SHP77 (cell line): ENCODE results near the gene UPK3A.

Experiments
- DNase-seq, 2 experiments: peaks; one replicate each; lab custom pipeline; 2025; lab: John Stamatoyannopoulos, UW

The UPK3A gene

DNA sequence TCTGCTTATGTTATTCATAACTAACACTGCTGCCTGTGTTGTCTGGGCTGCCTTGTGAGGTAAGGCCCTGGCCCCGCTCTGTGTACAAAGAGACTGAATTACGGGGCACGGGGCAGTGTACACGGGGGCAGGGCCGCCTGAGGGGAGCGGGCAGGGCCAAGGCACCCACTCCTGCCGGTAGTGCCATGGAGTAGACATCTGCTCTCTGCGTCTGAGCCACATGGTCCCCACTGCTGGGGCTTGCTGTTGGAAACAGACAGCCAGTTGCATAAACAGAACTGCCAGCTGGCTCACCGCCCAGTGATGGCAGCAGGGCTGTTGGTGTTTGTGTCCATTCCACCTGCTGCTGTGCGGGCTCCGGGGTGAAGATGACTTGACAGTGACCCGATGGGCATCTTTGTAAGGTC, 44.8 kb downstream of the UPK3A start:
- peak; percentile 97 to 98 for DNase-seq

DNA sequence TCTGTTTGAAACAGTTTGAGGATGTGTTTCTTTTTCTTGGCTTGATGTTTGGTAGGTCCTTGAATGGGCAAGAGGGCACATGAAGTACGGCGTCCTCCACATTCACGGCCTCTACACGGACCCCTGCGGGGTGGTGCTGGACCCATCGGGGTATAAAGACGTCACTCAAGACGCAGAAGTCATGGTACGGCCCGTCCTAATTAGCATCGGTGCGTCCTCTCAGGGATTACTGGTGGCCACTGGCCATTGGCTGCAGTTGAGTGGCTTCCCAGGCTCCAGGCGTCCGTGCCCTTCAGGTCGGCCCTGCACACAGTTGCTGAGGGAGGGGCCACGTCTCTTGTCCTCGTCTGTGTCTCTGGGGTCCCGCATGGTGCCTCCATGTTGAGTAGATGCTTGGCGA, 45.8 kb downstream of the UPK3A start:
- no peak for DNase-seq

DNA sequence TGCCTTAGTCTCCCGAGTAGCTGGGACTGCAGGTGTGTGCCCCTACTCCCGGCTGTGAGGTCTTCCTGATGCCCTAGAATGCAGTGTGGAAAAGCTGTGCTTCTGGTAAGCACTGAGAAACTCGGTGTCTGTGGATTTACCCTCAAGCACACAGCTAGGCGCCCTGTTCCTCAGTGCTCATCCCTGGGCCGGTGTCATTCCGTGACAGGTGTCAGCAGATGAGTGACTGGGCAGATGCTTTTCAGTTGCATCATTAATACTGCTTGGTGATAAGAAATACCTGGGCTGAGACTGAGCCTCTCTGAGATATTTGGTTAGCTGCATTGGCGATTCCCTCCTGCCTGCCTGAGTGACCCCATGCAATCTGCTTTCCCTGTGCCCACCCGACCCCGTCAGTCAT, 46.7 kb downstream of the UPK3A start:
- DNase-seq, result no peak

DNA sequence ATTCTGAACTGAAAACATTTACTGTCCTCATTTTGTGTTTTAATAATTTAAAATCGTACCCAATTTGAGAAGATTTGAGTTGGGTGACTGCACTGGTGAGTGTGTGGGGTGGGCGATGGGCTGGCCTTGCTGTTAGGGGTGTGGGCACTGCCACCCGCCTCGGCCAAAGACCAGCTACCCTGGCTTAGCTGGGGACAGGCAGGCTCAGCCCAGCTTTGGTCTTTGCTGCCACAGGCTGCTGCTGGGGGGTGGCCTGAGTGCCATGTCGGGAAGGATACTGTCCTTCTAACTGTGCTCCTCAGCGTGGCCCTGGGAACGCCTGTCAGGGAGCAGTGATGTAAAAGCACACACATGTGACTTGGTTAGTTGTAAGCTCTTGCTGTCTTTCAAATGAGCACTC, 47.3 kb downstream of the UPK3A start:
- DNase-seq, result no peak

DNA sequence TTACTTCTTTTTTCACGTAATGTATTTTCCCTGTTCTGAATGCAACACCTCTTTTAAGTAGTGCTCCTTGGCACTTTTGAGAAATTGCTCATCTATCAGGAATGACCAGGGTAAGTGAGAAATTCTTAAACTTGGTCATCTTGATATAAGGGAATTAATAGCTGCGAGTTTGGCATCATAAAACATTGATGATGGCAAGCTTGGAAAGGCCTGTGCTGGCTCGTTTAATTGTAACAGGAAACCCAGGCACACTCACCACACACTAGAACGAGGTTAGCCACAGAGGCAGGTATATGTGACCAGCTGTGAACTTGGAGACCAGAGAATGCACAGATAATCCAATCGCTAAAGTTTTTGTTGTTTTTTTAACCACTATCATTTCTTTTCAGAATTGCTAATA, 49.3 kb downstream of the UPK3A start:
- no peak for DNase-seq

DNA sequence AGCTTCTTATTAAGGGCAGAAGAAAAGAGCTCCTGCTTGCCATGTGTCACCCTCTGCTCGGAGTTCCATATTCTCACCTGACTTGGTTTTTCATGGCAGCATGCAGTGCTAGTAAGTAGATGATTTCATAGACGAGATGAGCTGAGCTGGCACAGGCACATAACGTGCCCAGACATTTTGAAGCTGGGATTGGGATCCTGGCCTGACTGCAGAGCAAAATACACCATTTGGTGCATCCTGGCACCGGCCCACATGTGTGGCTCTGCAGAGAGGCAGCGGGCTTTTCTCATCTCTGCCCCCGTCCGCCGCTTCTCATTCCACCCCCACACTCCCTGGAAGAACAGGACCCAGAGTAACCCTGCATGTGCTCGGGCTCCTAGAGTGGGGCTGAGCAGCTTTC, 49.8 kb downstream of the UPK3A start:
- no peak for DNase-seq

DNA sequence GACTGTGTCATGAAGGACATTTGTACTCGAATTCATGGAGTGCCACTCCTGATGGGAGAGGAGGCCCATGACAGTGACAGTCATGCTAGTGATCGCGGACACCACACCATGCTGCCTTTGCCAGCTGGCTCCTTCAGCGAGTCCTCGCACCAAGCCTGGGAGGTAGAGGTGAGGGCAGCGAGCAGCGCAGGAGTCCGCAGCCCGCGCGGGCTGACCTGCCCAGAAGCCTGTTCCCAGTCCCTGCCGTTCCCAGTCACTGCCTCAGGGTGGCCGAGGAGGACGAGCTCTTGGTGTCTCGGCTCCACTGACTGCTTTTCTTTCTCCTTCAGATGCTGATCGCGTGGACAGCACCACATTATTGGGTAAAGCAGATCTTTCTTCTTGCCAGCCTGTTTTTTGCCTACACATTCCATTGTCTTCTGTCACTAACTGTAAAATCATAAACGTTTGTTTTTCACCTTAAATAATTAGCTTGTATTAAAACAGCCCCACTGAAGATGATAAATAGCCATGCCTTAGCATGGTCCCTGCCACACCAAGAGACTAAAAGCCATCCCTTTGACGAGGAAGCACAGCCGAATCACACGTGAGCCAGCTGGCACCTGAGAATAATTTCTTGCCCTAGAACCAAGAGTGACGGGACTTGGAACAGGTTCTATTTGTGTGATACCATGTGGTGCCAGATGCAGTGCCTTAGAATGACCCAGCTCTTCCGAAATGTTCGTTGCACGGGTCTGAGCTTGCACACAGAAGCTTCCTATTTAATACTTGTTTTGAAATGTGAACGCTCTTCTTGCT, 50.5 kb downstream of the UPK3A start:
- peak; percentile 44 to 74 for DNase-seq

DNA sequence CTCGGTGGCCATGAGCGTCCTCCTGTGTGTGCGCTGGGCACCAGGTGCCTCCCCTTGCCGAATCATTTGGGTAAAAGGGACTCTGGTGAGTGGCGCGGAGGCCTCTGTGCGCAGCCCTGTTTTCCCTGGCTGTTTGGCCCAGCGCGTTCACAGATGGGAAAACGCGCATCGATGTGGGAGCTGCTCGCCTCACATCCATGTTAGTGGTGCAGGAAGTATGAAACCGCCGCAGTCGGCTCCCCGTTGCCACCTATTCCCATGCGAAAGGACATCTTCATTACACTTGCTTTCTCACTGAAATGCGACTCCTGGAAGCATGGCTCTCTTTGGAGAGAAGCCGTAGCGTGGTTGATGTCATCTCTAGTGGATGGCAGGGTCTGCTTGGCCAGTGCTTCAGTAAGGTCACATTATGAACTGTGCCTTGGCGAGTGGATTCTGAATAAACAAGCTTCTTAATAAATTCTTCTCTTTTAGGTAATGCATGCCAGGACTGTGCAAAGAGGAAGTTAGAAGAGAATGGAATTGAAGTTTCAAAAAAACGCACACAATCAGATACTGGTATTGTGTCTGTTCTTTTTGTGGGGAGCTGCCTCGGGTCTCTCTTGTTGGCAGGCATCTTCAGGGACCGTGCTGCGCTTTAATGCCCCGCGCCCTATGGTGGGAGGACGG, 51.2 kb downstream of the UPK3A start:
- no peak for DNase-seq

DNA sequence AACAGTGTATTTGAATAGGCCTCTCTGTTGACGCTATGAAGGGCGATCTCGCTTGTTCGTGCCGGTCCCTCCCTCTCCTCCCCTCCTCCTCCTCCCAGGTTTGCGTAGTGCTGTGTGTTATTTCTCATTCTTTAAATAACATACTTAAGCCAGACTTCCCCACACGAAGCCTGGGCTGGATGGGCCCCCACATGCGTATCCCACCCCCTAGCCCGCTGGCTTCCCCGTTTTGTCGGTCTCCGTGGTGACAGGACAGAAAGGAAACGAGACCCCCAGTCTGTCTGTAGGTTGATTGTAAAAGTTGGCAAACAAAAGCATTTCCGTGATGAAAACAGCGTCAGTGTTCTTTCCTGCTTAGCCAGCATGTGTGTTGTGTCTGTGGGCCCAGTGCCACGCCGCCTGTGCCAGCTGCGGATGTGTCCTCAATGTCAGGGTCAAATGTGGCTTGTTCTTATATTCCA, 52.3 kb downstream of the UPK3A start:
- peak; percentile 54 to 76 for DNase-seq

DNA sequence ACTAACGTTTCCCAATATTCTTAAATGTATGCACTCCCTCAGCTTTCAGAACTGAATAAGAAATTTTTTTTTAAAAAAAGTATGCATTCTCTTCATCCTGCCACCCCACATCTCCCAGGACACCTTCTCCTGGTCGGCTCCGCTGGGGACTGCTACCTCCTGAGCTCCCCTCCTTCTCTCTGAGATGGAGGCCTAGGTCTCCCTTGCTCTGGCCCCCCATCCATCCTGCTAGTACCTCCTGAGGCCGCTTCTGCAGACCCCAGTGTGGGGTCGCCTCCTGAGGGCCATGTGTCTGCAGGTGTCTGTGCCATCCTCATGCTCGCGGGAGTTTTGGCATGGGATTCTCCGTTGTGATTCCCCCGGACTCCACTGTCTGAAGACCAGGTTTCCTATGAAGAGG, 52.8 kb downstream of the UPK3A start:
- no peak for DNase-seq

DNA sequence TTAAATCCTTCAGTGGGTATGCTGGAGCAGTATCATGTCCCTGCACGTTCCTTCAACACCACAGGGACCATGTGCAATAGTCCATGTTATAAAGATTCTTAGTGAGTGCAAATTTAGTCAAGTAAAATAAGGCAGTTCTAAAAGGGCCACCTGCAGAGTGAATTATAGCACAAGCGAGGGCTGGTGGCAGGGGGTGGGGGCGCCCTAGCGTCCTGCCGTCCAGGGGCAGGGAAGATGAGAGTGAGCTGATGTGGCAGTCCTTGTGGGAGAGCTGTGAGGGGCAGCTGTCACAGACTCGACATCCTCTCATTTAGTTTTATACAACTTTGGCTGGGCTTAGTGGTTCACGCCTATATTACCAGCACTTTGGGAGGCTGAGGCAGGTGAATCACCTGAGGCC, 54.0 kb downstream of the UPK3A start:
- no peak for DNase-seq

DNA sequence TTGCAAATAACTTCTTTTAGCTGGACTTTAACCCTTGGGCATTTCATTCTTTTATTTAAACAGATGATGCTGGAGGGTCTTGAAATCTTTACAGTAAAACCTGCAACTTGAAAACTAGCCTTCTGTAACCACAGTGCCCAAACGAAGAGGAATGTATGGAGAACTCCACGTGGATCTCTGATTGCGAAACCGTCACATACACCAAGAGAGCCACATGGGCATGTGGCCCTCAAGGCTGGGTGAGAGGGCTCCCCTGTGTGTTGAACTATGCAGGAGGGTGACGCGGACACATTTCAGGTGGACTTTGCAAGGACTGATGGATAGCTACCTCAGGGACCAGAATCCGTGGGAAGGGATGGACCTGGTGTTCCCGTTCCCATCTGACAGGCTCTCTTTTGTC, 55.6 kb downstream of the UPK3A start:
- no peak for DNase-seq

DNA sequence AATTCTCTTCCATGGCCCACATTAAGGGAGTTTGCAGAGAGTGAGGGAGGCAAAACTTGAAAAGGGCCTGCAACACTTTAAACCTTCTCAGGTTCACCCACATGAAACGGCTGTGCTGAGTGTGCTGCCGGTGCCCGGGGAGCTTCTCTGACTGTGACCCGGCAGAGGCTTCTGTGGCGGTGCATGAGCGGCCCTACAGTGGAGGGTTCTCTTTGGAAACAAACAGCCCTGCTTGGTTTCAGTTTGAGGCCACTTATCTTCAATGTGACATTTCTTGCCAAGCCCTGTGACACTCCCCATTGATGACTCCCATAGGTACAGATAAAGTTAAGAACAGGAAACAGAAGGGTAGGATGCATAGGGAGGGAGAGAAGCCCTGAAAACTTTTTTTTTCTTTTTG, 56.7 kb downstream of the UPK3A start:
- no peak for DNase-seq

DNA sequence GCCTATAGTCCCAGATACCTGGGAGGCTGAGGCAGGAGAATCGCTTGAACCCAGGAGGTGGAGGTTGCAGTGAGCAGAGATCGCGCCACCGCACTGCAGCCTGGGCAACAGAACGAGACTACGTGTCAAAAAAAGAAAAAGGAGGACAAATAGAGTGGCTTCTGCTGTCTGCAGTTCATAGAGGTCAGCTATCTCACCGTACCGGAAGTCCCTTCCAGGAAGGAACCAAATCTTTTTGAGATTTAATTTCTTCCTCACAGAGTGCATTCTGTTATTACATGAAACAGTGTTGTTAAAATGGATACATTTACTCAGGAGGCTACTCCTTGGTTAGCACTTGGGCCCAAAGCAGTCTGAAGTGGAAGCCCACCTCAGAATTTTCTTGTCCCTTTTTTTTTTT, 58.4 kb downstream of the UPK3A start:
- DNase-seq, result no peak

DNA sequence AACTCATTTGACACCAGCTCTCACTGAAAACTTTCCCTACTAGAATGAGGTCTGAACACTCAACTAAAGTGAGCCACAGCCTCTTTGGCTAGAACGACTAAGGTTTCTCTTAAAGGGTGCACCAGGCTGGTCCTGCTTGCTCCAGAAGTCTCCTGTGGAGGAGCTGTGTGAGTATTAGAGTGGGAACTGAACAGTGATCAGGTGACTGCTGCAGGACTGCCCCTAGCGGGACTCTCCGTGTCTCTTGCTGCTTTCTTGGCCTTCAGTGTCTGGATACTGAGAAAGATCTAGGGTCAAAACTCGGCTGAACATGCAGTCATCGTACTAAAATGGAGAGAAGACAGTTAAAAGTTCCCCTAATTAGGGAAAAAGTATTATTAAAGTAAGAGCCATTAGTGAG, 59.6 kb downstream of the UPK3A start:
- DNase-seq, result no peak
